Amniotic stem cell (primary cell): Measurements from ENCODE around the gene ABCA7.
A peak's percentile ranks its signal among the peaks of the same experiment; 100 is the strongest.

Experiments
- DNase-seq: peaks from one replicate; lab custom pipeline; 2025; lab: John Stamatoyannopoulos, UW

The ABCA7 gene

DNA sequence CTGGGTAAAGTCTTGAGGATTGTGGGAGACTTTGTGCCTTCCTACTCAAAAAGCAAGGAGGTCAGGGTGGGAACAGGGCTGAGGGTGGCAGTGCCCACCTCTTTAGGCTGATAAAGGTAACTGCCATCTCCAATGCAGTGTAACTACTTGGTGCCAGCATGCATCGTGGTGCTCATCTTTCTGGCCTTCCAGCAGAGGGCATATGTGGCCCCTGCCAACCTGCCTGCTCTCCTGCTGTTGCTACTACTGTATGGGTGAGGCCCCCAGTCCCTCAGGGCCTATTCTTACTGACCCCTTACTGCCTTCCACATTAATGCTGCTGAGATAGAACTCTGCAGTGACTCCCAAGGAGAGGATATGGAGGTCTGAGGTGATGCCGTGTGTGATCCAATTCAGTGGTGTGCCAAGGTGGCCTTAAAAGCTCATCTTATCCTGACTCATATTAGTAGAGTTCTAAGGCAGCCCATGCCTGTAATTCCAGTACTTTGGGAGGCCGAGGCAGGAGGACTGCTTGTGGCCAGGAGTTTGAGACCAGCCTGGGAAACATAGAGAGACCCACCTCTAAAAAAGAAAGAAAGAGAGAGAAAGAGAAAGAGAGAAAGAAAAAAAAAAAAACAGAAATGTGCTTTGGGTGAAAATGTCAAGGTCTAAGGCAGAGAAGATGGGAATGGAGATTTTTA is 17.4 kb downstream of the ABCA7 start:
- peak; percentile 26 for DNase-seq

DNA sequence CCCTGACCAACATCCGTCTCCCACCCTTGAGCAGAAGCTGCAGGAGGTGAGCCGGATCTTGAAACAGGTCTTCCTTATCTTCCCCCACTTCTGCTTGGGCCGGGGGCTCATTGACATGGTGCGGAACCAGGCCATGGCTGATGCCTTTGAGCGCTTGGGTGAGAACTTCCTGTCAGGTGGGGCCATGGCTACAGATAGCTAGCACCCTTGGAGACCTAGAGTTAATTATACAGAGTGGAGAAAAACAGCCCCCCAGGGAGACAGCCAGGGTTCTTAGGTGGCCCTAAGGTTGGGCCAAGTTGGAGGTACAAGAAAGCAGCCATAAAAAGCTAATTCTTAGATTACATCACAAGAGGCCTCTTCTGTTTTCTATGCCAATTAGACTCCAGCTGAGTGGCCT is 18.2 kb downstream of the ABCA7 start:
- no peak for DNase-seq

DNA sequence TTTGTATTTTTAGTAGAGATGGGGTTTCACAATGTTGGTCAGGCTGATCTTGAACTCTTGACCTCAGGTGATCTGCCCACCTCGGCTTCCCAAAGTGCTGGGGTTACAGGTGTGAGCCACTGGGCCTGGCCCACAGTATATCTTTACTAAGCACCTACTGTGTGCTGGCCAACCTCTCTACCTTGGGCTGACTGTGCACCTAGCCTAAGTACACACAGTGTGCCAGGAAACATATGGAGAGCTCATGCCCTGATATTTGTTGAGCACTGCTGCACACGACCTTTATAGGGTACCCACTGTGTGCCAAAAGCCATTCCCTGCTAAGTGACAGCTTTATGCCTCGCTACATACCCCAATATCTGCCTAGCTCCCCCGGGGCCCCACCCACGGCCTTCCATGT is 20.8 kb downstream of the ABCA7 start:
- DNase-seq, result no peak

DNA sequence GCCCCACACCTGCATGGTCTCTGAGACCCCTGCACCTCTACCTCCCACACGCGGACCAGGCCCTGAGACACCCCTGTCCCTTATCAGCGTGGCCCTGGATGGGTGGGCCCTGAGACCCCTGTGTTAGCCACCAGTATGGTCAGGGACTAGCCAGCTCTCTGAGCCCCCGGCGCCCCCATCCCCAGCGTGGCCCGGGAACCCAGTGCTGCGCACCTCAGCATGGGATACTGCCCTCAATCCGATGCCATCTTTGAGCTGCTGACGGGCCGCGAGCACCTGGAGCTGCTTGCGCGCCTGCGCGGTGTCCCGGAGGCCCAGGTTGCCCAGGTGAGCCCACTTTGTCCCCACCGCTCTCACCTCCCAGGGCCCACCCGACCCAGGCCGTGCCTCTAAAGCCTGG is 22.1 kb downstream of the ABCA7 start:
- DNase-seq, result no peak

DNA sequence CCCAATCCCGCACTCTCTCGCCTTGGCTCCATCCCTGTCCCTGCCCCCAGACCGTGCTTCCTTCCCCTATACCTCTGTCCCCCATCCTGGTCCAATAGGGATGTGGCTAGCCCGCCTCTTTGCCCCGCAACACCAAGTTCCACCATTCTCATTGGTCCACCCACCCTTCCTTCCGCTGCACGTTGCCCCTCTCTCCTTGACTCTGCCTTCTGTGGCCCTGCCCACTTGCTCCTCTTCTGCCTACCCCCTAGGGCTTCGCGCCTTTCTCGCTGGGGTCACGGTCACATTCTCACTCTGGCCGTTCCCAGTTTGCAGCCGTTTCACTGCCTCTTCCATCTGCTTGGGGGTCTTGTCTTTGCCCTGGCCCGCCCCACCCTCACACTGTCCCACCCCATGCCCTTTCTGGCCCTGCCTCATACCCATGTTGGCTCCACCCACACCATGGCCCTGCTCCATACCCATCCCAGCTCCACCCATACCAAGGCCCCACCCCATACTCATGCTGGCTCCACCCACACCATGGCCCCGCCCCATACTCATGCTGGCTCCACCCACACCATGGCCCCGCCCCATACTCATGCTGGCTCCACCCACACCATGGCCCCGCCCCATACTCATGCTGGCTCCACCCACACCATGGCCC is 22.6 kb downstream of the ABCA7 start:
- no peak for DNase-seq

DNA sequence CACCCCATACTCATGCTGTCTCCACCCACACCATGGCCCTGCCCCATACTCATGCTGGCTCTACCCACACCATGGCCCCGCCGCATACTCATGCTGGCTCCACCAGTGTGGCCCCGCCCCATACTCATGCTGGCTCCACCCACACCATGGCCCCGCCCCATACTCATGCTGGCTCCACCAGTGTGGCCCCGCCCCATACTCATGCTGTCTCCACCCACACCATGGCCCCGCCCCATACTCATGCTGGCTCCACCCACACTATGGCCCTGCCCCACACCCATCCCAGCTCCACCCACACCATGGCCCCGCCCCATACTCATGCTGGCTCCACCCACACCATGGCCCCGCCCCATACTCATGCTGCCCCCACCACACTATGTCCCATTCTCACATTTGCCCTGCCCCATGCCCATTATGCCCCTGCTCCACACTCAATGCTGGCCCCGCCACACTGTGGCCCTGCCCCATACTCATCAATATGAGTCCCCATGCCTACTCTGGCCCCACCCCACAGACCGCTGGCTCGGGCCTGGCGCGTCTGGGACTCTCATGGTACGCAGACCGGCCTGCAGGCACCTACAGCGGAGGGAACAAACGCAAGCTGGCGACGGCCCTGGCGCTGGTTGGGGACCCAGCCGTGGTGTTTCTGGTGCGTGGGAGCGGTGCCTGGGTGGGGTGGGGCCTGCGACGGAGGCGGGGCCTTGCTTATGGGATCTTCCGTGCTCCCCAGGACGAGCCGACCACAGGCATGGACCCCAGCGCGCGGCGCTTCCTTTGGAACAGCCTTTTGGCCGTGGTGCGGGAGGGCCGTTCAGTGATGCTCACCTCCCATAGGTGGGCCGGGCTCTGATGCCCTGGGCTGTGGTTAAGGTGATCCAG is 23.4 kb downstream of the ABCA7 start:
- no peak for DNase-seq

DNA sequence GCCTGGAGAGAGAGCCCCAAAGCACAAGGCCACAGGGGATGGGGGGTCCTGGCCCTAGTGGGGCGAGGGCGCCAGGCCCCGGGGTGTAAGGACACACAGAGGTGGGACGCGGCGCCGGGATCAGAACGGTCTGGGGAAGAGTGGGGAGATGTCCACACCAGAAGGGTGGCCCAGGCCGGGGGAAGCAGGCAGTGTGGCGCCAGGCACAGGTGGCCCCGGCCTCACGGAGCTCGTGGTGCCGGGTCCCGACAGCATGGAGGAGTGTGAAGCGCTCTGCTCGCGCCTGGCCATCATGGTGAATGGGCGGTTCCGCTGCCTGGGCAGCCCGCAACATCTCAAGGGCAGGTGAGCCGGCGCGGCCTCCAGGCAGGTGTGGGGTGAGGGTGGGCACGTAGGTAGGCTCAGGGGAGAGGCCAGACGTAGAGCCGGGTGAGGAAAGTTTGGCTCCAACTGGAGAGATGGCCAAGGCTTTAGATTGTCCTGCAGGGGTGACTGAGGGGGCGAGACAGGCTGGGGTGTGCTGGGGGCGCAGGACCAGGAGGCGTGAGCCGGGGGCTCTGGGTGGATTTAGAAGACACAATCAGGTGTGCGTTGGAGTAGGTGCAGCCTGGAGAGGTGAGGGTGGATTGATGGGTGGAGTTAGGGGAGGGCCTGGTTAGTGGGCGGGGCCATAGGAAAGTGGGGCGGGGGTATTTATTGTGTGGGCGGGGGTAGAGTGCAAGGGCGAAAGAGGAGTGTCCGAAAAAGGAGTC is 24.2 kb downstream of the ABCA7 start:
- no peak for DNase-seq

DNA sequence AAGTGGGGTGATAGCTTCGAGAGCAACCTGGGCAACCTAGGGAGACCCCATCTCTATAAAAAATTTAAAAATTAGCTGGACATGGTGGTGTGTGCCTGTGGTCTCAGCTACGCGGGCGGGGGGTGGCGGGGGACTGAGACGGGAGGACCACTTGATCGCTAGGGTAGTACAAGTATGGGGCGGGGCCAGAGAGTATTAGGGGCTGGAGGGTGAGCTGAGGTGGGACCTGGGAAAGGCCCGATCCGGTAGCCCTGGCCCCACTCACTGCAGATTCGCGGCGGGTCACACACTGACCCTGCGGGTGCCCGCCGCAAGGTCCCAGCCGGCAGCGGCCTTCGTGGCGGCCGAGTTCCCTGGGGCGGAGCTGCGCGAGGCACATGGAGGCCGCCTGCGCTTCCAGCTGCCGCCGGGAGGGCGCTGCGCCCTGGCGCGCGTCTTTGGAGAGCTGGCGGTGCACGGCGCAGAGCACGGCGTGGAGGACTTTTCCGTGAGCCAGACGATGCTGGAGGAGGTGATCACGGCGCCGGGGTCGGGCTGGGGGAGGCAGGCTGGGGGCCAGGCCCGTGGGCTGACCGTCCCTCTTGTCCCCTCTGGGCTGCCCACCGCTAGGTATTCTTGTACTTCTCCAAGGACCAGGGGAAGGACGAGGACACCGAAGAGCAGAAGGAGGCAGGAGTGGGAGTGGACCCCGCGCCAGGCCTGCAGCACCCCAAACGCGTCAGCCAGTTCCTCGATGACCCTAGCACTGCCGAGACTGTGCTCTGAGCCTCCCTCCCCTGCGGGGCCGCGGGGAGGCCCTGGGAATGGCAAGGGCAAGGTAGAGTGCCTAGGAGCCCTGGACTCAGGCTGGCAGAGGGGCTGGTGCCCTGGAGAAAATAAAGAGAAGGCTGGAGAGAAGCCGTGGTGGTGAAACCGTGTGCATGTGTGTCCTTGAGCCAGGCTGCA is 25.0 kb downstream of the ABCA7 start:
- DNase-seq, result no peak

DNA sequence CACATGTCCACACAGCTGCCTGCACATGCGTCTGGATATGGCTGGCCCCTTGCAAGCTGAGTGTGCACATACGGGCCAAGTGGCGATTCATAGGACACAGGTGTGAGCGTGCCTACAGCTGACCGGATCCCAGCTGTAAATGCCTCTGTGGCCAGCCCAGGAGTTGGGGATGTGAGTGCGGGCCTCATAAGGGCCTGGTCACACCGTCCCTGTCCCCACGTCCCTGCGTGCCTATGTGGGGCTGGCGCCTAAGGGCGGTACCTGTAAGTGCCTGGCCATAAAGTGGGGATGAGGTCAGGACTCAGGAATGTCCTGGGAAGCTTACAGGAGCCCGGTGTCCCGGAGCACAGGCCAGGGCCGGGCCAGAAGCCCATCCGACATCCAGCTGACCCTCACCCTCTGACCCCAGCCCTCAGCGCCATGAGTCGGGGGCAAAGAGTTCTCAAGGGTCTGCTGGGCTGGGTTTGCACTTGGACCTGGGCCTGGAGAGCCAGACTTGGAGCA is 25.8 kb downstream of the ABCA7 start:
- DNase-seq, result no peak

DNA sequence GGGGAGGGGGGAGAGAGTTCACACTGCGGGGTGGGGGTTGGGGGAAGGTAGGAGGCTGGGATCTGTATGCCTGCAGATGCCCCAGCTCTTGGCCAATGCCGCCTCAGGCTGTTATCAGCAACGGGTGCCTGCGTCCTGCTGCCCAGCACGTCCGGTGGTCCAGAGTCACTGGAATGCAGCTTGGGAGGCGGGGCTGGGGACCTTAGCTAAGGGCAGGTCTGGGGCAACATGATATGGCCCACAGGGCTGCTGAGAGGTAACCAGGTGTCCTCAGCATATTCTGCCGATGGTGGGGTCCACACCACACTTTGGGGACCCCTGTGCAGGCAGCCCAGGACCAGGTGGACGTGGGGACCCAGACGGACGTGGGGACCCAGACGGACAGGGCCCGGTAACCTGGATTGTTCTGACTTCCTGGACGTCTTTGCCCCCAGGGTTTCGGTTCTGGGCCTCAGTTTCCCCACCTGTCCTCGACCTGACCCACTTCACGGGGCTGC is 26.4 kb downstream of the ABCA7 start:
- DNase-seq, result no peak

DNA sequence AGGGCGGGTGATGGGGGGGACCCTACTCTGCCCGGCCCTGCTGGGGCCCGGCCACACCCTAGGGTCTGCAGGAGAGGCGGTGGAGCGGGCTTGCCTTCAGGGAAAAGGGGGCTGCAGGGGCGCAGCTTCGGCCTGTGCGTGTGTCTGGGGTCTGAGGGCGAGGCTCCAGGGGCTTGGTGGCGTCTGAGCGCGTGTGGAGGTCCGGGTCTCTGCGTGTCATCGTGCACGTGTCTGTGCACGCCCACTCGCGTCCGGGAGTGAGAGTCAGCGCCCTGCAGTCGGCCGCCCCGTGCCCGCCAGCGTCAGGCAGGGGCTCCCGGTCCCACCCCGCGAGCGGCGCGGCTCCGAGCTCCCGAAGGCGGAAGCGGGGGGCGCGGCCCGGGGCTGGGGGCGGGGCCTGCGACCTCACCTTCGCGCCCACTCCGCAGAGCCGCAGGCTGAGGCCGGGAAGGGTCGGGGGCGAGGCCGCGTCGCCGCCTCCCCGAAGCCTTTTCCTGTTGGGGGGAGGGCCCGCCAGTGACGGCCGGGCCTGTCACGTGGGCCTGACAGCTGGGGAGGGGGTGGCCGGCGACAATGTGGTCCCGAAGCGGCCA is 26.9 kb downstream of the ABCA7 start, which contains the start of gene ARHGAP45:
Gene ARHGAP45 (plus strand): TSS at position 420 of the 593 bp plus-strand sequence. CDS start 239 bp downstream, outside the sequence.
- DNase-seq, result no peak

DNA sequence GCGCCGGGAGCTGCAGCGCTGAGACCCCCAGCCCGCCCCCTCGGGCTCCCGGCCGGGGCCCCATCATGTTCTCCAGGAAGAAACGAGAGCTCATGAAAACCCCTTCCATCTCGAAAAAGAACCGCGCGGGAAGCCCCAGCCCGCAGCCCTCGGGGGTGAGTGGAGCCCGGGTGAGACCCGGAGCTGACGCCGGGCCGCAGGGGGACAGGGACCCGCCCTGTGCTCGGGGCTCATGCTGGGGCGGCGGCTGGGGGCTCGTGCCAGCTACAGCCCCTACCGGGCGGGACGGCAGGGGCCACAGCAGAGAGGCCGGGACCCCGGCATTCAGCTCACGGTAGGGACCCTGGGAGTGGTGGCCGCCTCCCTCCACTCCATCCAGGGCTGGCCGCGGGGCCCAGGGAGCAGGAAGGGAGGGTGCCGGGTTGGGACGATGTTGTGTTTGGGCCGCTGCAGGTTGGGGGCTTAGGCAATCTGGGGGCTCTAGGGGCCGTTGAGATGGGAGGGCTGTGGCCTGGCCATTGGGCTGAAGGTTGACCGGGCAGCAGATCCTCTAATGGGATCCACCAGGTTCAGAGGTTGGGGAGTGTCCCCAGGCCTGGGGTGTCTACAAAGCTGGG is 27.5 kb downstream of the ABCA7 start:
- DNase-seq, result no peak

DNA sequence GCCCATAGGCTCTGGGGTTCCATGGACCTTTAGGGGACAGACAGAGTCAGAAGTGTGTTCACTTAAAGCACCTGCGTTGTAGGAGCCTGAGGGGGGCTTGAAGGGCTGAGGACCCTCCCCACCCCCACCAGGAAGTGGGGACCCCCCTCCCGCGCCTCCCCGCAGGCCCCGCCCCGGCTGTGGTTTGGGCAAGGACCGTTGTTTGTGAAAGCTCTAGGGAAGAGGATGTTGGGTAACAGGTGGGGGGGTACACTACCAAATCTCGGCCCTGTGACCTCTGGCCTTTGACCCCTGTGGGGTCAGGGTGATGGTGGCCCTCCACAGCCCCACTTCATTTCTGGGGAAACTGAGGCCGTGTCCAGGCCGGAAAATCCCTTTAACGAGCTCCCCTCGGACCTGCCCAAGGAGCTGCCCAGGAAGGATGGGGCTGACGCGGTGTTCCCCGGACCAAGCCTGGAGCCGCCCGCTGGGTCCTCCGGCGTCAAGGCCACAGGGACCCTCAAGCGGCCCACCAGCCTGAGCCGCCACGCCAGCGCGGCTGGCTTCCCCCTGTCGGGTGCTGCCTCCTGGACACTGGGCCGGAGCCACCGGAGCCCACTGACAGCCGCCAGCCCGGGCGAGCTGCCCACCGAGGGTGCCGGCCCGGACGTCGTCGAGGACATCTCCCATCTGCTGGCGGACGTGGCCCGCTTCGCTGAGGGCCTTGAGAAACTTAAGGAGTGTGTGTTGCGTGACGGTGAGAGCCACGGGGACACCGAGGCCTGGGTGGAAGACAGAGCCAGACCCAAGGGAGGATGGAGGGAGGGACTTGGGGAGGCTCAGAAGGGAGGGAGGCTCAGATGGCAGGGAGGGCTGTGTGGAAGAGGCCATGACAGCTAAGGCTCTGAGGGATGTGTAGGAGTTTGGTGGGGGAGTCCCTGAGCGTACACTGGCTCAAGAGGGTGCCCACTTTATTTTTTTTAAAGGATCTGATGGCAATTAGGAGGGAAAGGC is 28.4 kb downstream of the ABCA7 start:
- DNase-seq, result no peak

DNA sequence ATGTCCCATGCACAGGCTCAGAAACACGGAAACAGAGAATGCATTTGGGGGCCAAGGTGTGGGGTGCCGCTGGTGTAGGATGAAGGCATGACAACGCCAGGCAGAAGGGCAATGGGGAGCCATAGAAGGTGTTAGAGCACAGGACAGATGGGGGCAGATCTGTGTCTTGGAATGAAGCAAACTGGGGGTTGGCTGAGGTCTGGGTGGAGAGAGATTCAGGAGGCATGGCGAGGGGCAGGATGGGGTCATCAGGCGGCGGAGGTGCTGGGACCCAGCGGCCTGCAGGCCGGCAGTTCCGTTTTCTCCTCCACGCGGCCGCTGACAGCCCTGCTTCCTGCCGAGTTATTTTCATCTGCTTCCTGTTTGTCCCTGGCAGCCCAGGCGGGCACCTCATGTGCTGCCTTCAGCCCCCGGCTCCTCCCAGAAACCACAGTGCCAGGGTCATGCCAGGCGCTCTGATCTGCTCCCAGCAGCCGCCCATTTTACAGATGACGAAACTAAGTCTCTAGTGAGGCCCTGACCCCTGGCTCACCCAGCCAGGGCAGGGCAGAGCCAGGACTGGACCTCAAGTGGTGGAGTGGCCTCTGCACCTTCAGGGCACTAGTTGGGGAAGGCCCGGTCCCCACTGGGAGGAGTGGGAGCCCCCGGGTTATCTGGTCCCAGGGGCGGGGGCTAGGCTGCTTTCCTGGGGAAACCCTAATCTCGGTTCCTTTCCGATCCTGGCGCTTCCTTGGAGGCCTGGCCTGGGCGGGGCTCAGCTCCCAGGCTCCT is 29.3 kb downstream of the ABCA7 start:
- DNase-seq, result no peak

DNA sequence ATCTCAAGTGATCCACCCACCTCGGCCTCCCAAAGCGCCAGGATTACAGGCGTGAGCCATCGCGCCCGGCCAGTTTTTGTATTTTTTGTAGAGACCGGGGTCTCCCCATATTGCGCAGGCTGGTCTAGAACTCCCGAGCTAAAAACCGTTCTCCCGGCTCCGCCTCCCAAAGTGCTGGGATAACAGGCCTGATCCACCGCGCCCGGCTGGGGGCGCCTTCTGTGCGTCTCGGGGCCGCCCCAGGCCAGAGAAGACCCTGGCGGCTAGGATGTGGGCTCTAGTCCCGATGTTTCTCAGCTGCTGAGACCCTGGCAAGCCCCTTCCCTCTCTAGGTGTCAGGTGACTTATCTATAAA is 30.6 kb downstream of the ABCA7 start:
- no peak for DNase-seq

DNA sequence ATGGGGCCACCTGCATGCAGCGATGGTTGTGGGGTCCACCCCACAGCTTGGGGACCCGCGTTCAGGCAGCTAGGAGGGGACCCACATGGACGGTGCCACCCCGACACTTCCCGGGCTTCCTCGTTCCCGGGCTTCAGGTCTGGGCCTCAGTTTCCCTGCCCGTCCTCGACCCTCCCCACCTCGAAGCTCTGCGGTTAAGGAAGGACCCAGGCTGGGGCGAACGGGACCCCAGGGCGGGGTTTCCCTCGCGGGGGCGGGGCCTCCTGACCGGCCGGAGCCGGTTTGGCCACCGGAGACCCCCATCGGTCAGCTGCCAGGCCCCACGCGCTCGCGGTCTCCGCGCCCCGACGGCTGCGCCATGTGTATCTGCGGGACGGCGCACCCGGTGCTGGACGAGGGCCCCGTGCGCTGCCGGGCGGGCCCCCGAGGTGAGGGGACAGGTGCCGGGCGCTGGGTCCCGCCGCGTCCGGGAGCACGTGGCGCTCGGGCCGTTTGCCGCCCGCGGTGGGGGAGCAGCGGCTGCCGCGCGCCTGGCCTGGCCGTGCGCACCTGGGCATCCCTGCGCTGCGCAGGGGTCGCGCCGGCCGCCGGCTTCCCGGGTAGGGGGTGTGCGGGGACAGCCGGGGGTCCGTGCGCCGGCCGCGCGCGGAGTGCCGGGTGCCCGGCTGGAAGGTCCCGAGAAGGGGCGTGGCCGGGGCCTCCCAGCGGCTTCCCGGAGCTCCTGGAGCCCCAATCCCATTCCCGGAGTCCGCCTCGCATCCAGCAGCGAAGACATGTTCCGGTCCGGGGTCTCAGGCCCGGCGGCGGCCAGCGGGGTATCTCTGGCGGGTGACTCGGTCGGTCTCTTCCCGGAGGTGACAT is 31.3 kb downstream of the ABCA7 start:
- no peak for DNase-seq
